GM21576 (cell line): ENCODE measurements around the gene RHEX.
A peak's percentile ranks its signal among the peaks of the same experiment; 100 is the strongest.

ENCODE experiments used
- ATAC-seq: cut with Tn5 transposase; IDR thresholded peaks from one replicate; pipeline ENCODE4 v1.9.1; 2021; ENCODE audit warnings: mild to moderate bottlenecking, moderate library complexity; ENCODE audit not compliant: unreplicated experiment

Gene RHEX

DNA sequence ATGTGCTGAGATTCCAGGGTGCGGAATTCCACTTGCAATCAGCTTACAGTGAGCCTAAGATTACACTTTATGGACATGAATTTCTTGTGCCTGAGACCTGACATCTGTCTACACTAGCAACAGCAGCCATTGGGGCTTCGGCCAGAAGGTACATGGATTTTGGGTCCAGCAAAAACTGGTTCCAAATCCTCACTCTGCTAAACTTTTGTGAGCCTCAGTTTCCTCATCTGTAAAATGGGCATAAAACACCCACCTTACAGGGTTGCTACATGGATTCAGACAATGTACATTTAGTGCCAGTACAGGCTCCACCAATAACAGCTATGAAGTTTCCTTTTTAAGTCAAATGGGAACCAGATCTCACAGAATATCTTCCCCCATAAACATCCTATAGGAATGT lies 30.8 kb downstream of the RHEX start:
- no peak for ATAC-seq

DNA sequence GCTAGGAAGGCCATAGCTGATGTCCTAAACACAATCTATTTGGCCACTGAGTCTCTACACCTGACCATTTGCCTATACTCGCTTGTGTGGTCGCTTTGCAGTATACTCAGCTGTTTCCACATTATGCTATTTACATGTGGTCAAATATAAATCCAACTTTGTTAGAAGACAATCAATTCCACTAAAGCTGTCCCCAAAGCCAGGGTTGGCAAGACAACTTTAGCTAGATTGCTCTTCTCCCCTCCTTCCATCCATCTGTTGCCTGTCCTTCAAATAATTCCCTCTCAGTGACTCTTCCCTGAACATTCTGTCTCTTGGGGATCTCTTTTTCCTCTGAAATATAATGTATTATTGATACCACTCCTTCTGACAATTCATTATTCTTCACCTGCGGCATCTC lies 34.1 kb downstream of the RHEX start:
- ATAC-seq: no peak

DNA sequence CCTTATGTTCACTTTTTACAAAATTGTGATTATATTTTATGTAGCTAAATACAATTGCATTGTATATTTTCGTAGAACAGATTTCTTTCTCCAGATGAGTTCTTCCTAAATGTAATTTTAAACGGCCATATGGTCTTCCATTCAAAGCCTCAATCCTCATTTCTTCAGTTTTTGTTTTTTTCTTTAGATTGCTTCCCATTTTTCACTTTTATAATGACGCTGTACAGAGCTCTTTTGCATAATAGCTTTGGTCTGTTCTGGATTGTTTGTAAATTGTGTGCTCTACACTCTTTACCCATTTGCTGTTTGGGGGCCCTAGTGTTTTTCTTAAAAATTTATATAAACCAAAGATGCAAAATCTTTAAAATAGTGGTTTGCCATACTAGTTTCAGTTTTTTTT lies 36.4 kb downstream of the RHEX start:
- no peak for ATAC-seq

DNA sequence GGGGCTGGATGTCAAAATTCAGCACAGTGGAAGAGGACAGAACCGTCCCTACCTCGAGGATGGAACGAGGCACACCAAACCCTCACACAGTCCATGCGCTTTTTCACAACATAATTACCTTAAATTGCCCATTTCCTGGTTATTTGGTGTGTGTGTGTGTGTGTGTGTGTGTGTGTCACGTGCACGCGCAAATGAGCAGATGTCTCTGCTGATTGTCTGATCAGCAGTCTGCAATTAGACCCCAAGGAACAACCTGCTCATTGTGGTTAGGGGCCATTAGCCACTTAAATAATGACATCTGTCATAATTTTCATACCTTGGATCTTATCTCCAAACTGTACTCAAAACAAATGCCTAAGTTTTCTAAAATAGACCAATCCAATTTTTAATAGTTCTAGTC lies 41.1 kb downstream of the RHEX start:
- no peak for ATAC-seq

DNA sequence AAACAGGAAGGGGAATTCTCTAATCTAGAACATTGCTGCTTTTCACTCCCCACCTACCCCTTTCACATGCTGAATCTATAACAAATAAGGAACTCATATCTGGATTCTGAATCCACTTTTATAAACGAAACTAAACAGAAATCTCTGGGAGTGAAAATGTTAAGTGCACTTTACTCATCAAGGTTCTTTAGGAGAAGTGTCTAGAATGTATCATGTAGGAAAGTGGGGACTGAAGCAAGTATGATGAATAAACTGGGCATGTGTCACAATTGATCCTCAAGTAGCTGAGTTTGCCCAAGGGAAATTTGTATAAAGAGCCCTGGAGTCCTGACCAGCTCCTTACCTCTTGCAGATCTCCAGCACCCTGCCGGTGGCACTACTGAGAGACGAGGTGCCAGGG lies 44.4 kb downstream of the RHEX start:
- ATAC-seq: no peak

DNA sequence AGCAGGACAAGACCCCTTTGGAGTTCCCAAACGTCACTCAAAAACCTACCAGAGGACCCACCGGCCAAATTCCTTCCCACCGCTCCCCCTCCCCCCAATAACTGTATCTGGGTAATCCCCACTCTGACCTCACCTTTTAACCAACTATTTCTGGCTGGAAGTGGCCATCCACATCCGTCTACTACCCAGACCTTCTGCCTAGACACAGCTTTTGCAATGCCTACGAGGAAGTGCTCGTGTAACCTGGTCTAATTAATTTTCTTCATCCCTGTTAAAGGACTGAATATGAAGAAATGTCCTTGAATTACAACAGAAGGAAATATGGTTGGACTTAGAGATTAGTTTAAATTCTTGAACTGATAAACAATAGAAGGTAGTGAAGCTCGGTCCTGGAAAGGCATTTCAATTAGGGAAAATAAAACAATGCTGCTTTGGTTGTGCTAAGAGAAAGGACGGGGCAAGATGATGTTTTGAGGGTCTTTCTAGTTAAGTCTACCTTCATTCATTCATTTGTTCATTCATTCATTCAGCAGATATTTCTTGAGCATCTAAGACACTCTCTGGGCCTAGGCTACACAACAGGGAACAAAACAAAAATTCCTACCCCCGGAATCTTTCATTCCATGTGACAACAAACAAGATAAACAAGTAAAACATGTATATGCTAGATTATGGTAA lies 45.4 kb downstream of the RHEX start:
- no peak for ATAC-seq

DNA sequence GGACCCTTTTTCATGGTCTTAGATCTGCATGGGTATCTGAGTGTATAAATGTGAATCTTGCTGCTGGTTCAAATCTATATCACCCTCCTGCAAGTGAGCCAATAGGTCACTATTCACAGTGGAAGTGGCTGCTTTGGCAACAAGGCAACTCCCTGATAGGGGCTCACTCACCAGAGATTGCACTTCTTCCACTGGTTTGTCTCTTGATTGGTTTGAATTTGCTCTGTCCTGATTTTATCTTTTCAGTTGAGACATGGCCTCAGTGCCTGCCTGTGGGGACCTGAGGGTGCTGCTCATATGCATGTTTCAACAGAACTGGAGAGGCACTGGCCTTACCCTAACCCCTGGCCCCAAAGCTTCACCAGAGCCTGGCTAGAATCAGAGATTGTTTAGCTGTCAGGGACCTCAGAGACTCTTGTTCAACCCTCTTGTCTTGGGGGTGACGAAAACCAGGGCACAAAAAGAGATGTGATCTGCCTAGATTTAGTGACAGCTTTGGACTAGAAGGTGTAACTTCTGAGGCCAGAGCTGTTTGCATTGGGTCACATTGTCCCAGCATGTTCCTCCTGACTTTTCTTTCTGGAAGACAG lies 47.3 kb downstream of the RHEX start:
- ATAC-seq: no peak

DNA sequence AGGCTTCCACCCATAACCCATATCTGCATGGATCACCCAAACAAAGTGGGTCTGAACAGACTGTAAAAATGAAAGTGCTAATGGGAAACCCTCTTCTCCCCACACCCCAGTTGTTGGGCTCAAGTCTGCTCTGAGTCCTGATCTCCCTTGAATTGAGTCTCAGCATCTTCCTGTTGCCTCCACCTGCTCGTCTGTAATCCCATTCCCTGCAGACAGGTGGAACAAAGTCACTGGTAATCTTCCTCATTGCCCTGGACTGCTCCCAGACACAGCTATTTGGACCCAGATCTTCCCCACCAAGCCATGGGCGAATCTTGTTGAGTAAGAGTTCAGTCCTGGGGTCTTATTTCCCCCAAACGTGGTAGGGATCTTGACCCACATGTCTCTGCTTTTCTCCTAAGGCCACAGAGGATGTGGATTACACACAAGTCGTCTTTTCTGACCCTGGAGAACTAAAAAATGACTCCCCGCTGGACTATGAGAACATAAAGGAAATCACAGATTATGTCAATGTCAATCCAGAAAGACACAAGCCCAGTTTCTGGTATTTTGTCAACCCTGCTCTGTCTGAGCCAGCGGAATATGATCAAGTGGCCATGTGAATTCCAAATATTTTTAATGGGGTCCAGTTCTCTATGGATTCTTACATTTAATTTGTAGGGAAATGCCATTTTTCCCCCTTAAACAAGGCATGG lies 48.5 kb downstream of the RHEX start:
- no peak for ATAC-seq

DNA sequence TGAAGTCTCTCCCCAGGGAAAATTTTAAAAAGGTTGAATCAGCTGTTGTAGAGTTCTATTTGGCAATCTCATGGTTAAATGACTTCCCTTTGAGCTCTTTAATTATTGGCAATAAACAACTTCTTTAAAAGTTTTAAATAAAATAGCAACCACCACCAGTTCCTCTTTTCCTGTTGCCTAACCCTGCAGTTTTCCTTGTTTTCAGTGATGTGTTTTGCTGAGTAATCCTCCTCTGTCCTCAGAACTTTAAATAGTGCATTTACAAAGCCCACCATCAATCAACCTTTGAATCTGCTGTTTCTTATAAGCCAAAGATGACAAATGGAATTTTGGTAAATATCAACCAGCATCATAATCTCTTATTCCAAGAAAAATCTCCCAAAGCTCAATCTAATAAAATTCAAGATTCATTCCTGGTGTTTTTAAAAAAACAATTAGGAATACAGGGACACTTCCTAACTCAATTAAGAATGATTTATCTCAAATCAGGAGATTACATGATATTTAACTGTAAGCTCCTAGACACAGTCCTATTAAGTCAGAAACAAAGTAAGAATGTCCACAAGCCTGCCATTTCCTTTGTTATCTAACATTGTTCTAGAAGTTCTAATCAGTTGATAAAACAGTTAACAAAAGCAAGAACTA lies 49.4 kb downstream of the RHEX start:
- ATAC-seq: no peak

DNA sequence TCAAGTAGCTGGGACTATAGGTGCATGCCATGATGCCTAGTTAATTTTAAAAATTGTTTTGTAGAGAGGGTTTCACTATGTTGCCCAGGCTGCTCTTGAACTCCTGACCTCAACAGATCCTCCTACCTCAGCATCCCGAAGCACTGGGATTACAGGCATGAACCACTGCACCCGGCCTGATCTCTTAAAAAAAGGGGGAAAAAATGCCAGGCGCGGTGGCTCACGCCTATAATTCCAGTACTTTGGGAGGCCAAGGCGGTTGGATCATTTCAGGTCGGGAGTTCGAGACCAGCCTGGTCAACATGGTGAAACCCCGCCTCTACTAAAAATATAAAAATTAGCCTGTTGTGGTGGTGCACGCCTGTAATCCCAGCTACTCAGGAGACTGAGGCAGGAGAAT lies 51.0 kb downstream of the RHEX start:
- no peak for ATAC-seq

DNA sequence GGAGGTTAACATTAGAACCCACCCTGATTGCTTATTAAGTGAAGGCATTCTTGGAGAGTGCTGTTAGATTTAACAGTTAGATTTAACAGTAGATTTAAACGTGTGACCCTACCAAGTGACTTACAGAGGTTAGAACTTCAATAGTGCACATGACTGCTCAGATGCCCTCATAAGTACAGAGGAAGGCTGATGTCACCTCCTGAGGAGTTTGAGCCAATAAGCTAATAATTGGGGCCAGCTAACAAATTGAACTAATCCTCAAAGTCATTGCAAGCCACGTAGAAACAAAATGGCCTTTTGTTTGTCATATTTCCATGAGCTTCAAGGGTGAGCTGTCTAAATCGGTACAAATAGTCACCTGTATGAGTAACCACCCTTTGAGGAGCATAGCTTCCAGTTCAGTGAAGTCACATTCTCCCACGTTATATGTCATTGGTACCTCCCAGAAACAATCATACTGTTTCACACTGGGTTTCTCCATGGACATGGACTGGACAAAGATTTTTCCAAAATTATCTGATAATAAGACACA lies 52.6 kb downstream of the RHEX start:
- ATAC-seq: no peak

DNA sequence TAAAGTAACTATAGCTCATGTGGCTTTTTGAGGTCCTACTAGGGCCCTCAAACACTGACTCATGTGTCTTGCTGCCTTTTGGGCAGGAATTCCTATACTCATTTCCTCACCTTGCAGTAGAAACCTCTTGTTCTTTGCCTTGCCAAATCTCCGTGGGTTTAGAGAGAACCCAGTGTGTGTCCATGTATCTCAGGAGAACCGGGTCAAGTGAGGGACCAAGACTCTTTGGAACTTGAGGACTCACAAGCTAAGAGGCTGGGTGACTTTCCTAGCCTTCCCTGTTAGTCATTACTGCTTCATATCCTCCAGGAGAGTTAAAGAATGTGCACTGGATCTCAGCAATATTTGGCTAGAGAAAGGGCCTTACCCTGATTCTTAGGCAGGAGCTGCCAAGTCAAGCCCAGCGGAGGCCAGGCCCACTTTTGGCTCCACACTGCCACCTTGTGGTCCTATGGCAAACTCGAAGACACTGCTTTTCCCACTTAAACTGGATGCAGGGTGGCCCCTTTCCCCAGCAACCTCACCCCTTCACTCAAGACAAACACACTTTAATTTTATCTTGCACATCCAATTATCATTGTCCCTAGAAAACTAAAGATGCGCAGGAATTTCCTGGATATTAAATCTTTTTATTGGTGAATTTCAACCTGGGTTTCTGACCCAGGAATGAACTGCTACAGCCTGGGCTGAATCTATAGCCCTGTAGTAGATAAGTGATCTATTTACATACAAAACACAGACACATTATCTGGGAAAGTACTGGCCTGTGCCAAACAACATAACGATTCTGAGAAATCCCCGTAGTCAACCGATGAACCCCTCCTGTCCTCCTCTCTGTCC lies 53.6 kb downstream of the RHEX start:
- peak; percentile 66 for ATAC-seq

DNA sequence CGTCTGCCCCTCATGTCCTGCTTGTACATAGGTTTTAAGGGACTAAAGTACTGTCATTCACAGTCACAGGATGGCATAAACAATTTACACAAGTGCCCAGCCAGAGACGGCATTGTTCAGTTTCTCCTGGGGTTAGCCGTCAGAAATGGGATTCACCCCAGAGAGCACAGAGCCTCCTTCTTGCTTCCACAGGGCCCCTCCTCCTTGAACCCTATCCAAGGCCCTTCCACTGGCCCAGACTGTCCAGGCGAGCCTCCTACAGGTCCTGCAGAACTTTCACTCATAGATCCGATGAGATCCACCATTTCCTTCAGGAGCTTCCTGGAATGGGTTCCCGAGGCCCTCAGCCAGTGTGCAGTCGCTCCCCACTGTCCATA lies 54.2 kb downstream of the RHEX start:
- no peak for ATAC-seq

DNA sequence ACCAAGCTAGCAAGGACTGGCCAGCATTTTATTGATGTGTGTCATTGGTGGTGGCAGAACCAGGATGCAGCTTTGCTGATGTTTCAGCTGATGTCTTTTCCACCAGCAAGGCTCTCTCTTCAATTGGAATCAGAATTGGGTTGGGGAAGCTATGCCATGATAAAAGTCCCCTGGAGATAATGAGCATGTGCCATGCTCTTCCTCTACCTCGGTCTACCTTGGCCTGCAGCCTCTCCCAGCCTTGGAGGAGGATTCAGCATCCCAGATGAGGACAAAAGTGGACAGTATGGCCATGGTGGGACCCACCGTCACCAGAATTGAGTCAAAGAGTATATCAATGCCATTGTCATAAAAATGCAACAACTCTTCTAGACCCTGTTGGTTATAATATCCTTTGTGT lies 55.7 kb downstream of the RHEX start:
- ATAC-seq: no peak

DNA sequence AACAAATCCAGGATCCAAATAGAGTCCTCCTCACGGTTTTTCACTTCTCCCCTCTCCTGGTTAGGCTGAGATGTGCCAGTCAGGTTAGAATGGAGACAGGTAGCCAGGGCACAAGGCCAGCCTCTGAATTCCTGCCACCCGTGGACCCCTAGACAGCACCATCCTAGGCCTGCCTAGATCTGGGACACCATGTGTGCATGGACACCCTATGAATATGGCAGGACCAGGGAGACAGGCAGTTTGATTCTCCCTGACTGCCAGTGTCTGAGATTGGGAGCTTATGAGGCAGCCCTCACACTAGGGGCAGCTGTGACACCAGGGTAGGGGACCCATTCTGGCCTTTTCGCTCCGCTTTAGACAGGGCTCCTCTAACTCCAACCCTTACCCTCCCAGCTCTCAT lies 56.7 kb downstream of the RHEX start:
- no peak for ATAC-seq

DNA sequence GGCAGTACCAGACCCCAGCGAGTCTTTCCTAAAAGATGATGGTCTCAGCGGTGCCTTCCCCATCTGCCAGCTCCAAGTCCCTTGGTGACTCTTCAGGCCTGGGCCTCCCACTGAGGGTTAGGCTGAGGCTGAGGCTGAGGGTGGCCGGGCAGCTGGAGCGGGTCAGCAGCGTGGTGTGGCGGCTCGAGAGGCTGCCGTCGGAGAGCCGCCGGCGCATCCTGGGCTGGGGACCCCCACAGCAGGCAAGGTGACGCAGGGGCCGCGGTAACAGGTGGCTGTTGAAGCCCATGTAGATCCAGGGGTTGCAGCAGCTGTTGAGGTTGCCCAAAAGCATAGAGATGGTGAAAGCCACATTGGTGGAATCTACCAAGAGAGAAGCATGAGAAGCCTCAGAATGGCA lies 57.2 kb downstream of the RHEX start:
- ATAC-seq: no peak

DNA sequence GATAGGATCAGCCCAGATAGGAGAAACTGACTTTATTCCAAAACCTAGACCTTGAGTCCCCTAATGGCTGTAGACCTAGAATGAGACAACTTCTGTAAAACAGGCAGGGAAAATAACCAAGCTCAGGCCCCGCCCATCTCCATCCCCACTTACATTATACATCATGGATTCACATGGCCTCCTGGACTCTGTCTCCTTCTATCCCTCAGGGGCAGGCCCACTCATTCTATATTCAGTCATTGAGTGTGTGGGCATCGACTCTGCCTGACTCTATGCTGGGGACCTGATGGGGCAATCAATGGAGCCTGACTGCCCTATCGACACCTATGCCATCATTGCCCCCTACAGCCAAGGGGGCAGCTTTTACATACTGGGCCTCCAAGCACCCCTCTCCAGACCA lies 57.8 kb downstream of the RHEX start:
- ATAC-seq: no peak

DNA sequence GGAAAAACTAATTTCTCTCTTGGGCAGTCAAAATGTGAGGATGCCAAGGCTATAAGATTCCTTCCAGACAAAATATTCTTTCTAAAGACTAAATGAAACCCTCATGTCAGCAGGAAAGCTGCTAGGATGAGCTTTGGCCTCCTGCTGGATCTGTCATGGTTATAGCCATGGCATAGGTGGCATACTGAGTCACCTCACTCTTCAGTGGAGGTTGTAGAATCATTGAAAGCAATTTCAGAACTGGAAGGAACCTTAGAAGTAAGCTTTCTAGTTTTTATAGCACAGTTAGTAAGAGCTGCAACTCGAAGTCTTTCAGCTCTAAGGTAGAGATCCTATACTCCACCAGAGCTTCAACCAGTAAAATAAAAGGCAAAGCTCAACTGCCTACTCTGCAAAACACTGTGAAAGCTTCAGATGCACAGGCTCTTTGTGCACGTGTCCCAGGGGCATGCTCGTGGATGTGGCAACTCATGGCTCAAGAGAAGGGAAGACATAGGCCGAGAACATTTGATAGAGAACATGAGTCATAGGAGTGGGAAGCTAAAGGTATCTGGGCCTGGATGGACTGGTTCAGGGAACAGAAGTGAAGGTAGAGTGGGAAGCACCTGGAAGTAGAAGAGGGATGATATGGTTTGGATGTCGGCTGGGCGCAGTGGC lies 58.4 kb downstream of the RHEX start:
- no peak for ATAC-seq

DNA sequence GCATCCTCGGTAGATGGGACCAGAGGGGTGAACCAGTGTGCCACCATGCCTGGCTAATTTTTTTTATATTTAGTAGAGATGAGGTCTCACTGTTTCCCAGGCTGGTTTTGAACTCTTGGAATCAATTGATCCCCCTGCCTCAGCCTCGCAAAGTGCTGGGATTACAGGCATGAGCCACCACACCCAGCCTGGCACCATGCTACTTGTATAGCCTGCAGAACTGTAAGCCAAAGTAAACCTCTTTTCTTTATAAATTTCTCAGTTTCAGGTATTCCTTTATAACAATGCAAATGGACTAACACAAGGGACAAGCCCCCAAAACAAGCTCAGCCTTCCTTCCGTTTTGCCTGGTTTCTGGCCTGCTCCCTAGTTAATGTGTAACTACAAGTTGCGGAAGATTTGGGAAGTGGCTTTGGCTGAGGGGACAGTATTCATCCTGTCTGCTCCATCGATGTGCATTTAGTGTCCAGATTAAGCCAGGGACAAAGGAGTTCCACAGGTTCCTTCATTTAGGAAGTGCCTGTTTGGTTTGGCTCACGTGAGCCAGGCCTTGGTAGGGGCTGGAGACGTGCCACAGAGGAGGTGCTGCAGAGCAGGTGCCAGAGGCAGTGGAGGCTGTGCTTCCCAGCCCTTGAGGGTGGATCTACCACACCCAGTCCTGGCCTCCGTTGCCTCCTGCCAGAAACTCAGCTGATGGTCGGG lies 59.8 kb downstream of the RHEX start:
- ATAC-seq: no peak
